Lung (tissue), 12 donors: ENCODE measurements around the gene CADM2. TPM values are rescaled to one million over a fixed set of nuclear protein-coding genes. Genes with fewer than 3 reads are reported as not detected.
A peak's percentile ranks its signal among the peaks of the same experiment; 100 is the strongest.

Experiments used
- ATAC-seq: fragments of 200-7000 bp; cut with Tn5 transposase; one replicate; pipeline ENCODE4 v1.9.1; 2020; ENCODE audit warnings: moderate number of reproducible peaks; ENCODE audit not compliant: insufficient read depth, low FRiP score
- DNase-seq, 3 donors: peaks; one replicate each; pipeline ENCODE4 v3.0.0-alpha.2; 2013 to 2017
- H3K27ac ChIP-seq, 2 donors: one replicate each; pipeline ENCODE4 v1.5.1; 2013; ENCODE audit warnings: mild to moderate bottlenecking in 2 of 2, moderate library complexity in 2 of 2, control low read depth in 1 of 2, inconsistent platforms in 1 of 2, low read depth in 1 of 2, low read length in 1 of 2
- H3K27me3 ChIP-seq, 3 donors: one replicate each; pipeline ENCODE4 v1.5.1; 2013; ENCODE audit warnings: low read length in 2 of 3; ENCODE audit not compliant: control insufficient read depth in 3 of 3, insufficient read depth in 3 of 3
- H3K36me3 ChIP-seq, 4 donors: one replicate each; pipeline ENCODE4 v1.5.1; 2013; ENCODE audit warnings: low read length in 4 of 4, mild to moderate bottlenecking in 1 of 4, moderate library complexity in 1 of 4; ENCODE audit not compliant: control insufficient read depth in 4 of 4, insufficient read depth in 4 of 4
- H3K4me1 ChIP-seq, 5 donors: one replicate each; pipeline ENCODE4 v1.5.1; 2013; ENCODE audit warnings: low read length in 5 of 5, mild to moderate bottlenecking in 2 of 5, moderate library complexity in 1 of 5; ENCODE audit not compliant: control insufficient read depth in 5 of 5, insufficient read depth in 5 of 5
- H3K4me3 ChIP-seq: one replicate; pipeline ENCODE4 v1.5.1; 2013; ENCODE audit warnings: mild to moderate bottlenecking, control low read depth, moderate library complexity
- H3K9ac ChIP-seq, 2 donors: one replicate each; pipeline ENCODE4 v1.5.1; 2013; ENCODE audit warnings: low read length in 2 of 2, control low read depth in 1 of 2; ENCODE audit not compliant: insufficient read depth in 1 of 2
- H3K9me3 ChIP-seq, 4 donors: one replicate each; pipeline ENCODE4 v1.5.1; 2013; ENCODE audit warnings: low read length in 3 of 4, mild to moderate bottlenecking in 1 of 4, moderate library complexity in 1 of 4; ENCODE audit not compliant: control insufficient read depth in 4 of 4, insufficient read depth in 3 of 4
- CTCF ChIP-seq: IDR thresholded peaks from 2 replicates; pipeline ENCODE4 v1.5.1; 2012; ENCODE audit warnings: mild to moderate bottlenecking; ENCODE audit errors: control extremely low read depth, extremely low read depth
- WGBS, 2 donors: extraction: QIAGEN DNeasy Blood & Tissue Kit; methylation state at CpG; one replicate each; pipeline ENCODE4 v1.1.7; 2013; 5-methylcytosine and 5-hydroxymethylcytosine counted together
- polyA plus RNA-seq, 2 donors: library from polyadenylated mRNA; stranded (reverse); fragments of 200-250 nt; gene quantifications; one replicate each; pipeline ENCODE4 v1.2.1, GENCODE V29; 2013
- total RNA-seq, 2 donors: library from RNA; depleted of rRNA in 1 of 2; stranded (reverse); fragments of >200 nt in 1 of 2; gene quantifications; one replicate each; pipeline ENCODE4 v1.2.1, GENCODE V29; 2014 to 2021
- donor health status: control.
- donor health status: control.
- donor health status: Bipolar disorder and iron deficiency.
- donor health status: healthy.
- donor health status: DM: yes; HTN: yes; CAD: no.

Gene CADM2
- total and polyA plus RNA-seq, 4 donors: 0.14 to 3.3 (median 0.32) TPM

DNA sequence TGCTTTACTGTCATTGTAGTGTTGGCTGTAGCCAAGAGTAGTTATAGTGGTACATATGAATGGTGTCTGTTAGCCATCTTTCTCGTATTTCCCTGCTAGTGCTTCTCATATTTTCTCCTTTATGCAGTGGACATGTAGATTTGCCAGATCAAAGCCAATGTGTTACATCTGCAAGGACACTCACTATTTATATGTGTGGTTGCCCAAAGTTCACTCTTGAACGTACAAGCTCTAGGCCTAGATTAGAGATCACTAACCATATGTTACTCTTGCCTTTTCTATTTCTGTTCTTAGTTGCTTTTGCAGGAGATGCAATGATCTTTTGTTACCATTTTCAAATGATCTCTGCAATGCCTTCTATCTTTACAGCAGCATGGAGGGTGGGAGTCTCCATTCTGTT, 78.4 kb downstream of the CADM2 start:
- peaks cover 0 to 9% (median 0%) of the 10 kb centered on the region in 5 donors for H3K4me1 ChIP-seq
- H3K27ac ChIP-seq: no peak overlapping the region
- no peak overlapping the region for H3K9ac ChIP-seq
- no peak for ATAC-seq
- H3K27me3 ChIP-seq: no peaks in the 10 kb centered on the region
- H3K4me3 ChIP-seq: no peak overlapping the region
- no peaks in the 10 kb centered on the region for H3K9me3 ChIP-seq
- TF ChIP-seq CTCF: no peak
- no peak for DNase-seq
- H3K36me3 ChIP-seq: no peaks in the 10 kb centered on the region
- 85 to 86% methylated on average over 2 of the region's 2 CpGs for WGBS, 2 donors

DNA sequence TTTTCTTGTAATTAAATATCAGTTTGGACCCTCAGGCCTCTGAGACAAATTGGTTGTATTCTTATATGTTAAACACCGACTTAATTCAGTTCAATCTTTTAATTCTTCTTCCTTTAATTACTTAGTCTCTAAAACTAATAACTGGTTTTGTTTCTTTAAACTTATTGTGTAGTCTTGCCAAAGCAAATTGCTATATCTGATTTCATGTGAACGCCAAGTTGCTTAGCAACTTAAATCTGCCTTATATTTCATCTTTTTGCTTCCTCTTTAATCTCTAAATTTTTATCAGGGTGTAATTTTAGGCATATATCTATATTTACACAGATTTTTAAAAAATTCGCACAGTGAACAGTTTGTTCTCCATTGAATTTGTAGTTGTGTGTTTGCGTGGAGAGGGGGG, 82.2 kb downstream of the CADM2 start:
- Histone ChIP-seq H3K4me3 (no peak overlapping the region), H3K9me3 (peaks cover 0 to 3% (median 0%) of the 10 kb centered on the region in 4 donors), H3K4me1 (peaks cover 0 to 9% (median 0%) of the 10 kb centered on the region in 5 donors), H3K36me3 (no peaks in the 10 kb centered on the region), H3K27me3 (no peaks in the 10 kb centered on the region), H3K9ac (no peak overlapping the region), H3K27ac (no peak overlapping the region)
- 80 to 87% methylated on average over 4 of the region's 4 CpGs for WGBS, 2 donors
- TF ChIP-seq CTCF: no peak
- DNase-seq: peak in 2 of 3 donors; percentile 55 to 69
- ATAC-seq: no peak

DNA sequence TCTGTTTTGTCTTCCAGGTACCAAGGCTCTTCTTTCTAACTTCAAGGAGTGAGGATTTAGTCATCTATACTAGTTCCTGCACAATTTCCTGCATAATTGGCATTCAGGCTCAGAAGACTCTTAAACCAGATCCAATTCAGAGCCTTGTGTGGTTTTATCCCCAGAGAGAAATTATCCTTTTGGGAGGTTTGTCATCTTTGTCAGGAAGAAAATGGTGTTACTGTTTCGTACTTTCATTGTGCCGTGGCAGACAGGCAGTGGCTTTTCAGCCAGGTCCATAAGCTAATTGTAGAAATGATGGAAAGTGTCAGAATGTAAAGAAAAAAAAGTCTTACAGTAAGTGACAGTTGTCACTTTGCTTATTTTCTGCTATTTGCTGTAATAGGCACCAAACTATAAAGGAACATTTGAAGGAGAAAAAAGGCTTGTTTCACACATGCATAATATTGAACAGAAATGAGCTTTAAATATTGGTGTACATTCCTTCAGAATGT, 82.8 kb downstream of the CADM2 start:
- Histone ChIP-seq H3K27me3 (no peaks in the 10 kb centered on the region), H3K9me3 (peaks cover 0 to 3% (median 0%) of the 10 kb centered on the region in 4 donors), H3K36me3 (no peaks in the 10 kb centered on the region), H3K4me1 (peaks cover 0 to 9% (median 0%) of the 10 kb centered on the region in 5 donors), H3K27ac (no peak overlapping the region), H3K4me3 (no peak overlapping the region), H3K9ac (no peak overlapping the region)
- no peak for TF ChIP-seq CTCF
- WGBS, 2 donors: 79 to 88% methylated on average over 2 of the region's 2 CpGs
- DNase-seq: no peak
- ATAC-seq: no peak

GRCh38 chr3:85050821-85051220, 92.0 kb downstream of the CADM2 start:
- peaks cover 0 to 3% (median 0%) of the 10 kb centered on the region in 5 donors for H3K4me1 ChIP-seq
- no peak overlapping the region for H3K9ac ChIP-seq
- ATAC-seq (no peak), DNase-seq (no peak)
- no peaks in the 10 kb centered on the region for H3K9me3 ChIP-seq
- no peaks in the 10 kb centered on the region for H3K36me3 ChIP-seq
- TF ChIP-seq CTCF: no peak
- 61 to 73% methylated on average over 4 of the region's 4 CpGs for WGBS, 2 donors
- H3K27ac ChIP-seq: no peak overlapping the region
- no peaks in the 10 kb centered on the region for H3K27me3 ChIP-seq
- no peak overlapping the region for H3K4me3 ChIP-seq
